Mesodermal cell (in vitro differentiated cells): Measurements from ENCODE around the gene CNTN3.

Experiments
- H3K27ac ChIP-seq: 2 replicates; pipeline ENCODE4 v1.7.0; 2013; ENCODE audit warnings: mild to moderate bottlenecking, low read depth, low read length, moderate library complexity; ENCODE audit not compliant: severe bottlenecking
- H3K36me3 ChIP-seq: 2 replicates; pipeline ENCODE4 v1.7.1; 2013; ENCODE audit warnings: mild to moderate bottlenecking, low read length, moderate library complexity; ENCODE audit not compliant: control insufficient read depth, insufficient read depth
- H3K4me1 ChIP-seq: one replicate; pipeline ENCODE4 v1.7.1; 2013; ENCODE audit warnings: mild to moderate bottlenecking, low read length; ENCODE audit not compliant: insufficient read depth, control insufficient read depth, poor library complexity, severe bottlenecking
- H3K4me3 ChIP-seq: 2 replicates; pipeline ENCODE4 v1.7.0; 2013; ENCODE audit warnings: low read length, control low read depth, mild to moderate bottlenecking; ENCODE audit not compliant: insufficient read depth, poor library complexity, severe bottlenecking; ENCODE audit errors: extremely low read depth
- H3K9me3 ChIP-seq: 2 replicates; pipeline ENCODE4 v1.7.1; 2013; ENCODE audit warnings: mild to moderate bottlenecking, low read length, moderate library complexity; ENCODE audit not compliant: control insufficient read depth
- WGBS, 2 experiments: methylation state at CpG; one replicate each; pipeline ENCODE4 v1.1.5; 2013; ENCODE audit warnings: missing lambda C conversion rate in 2 of 2; ENCODE audit not compliant: insufficient coverage in 2 of 2; 5-methylcytosine and 5-hydroxymethylcytosine counted together

Gene CNTN3

GRCh38 chr3:74590620-74591262 lies 23.7 kb downstream of the CNTN3 start:
- Histone ChIP-seq H3K36me3 (no peaks in the 10 kb centered on the region), H3K4me1 (no peaks in the 10 kb centered on the region), H3K9me3 (no peaks in the 10 kb centered on the region), H3K4me3 (no peak overlapping the region), H3K27ac (no peak overlapping the region)
- 100% methylated on average over 1 of the region's 4 CpGs; no CpG with 5 or more reads in 1 of the 2 experiments for WGBS, 2 experiments

DNA sequence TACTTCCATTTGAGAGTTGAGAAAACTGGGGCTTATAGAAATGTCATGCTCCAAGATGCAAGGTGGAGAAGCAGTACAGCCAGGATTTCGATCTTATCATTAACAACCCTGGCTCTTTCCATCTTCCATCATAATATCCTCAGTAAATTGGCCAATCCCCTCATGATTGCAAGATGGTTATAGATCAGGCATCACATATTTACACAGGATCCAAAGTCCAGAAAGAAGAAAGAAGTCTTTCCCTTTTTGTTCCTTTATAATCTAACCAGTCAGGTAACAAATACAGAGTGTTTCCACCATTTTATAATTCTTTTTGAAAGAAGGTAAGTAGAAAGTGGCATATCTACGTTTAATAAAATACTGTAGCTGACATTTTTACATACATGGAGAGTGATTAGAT lies 29.7 kb downstream of the CNTN3 start:
- Histone ChIP-seq H3K36me3 (no peaks in the 10 kb centered on the region), H3K4me3 (no peak overlapping the region), H3K4me1 (no peaks in the 10 kb centered on the region), H3K9me3 (no peaks in the 10 kb centered on the region), H3K27ac (no peak overlapping the region)
- 100% methylated on average over 1 of the region's 2 CpGs; no CpG with 5 or more reads in 1 of the 2 experiments for WGBS, 2 experiments

DNA sequence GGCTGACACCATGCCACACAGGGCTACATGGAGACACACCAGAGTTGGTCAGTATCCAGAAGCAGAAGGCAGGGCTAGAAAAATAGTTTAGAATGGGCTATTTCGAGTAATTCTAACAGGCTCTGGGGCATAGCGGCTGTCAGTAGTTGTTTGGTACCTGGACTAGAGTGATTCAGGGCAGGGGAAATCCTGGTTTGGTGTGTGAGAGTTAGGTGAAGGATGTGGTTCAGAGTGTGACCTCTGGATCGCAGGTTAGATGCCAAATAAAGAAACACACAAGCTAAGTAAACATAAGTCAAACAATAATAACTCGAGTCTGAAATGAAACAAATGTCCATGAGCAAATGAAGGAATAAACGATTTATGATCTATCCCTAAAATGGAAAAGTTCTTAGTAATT lies 31.5 kb downstream of the CNTN3 start:
- WGBS, 2 experiments, result 100% methylated on average over 2 of the region's 5 CpGs
- Histone ChIP-seq H3K9me3 (no peaks in the 10 kb centered on the region), H3K36me3 (no peaks in the 10 kb centered on the region), H3K4me1 (no peaks in the 10 kb centered on the region), H3K27ac (no peak overlapping the region), H3K4me3 (no peak overlapping the region)

GRCh38 chr3:74575857-74576256 lies 38.6 kb downstream of the CNTN3 start:
- H3K9me3 ChIP-seq, result no peaks in the 10 kb centered on the region
- no peak overlapping the region for H3K27ac ChIP-seq
- no peaks in the 10 kb centered on the region for H3K4me1 ChIP-seq
- H3K36me3 ChIP-seq, result no peaks in the 10 kb centered on the region
- no peak overlapping the region for H3K4me3 ChIP-seq
- WGBS, 2 experiments, result 67 to 80% methylated on average over 2 to 3 of the region's 3 CpGs

GRCh38 chr3:74571118-74571517 lies 43.3 kb downstream of the CNTN3 start:
- no peaks in the 10 kb centered on the region for H3K4me1 ChIP-seq
- H3K27ac ChIP-seq, result no peak overlapping the region
- H3K9me3 ChIP-seq, result no peaks in the 10 kb centered on the region
- WGBS, 2 experiments, result 80% methylated on average over 1 of the region's 4 CpGs
- H3K36me3 ChIP-seq, result no peaks in the 10 kb centered on the region
- H3K4me3 ChIP-seq, result no peak overlapping the region
